Measurements from ENCODE around the gene FAM149A. TPM values are rescaled to one million over a fixed set of nuclear protein-coding genes. Genes with fewer than 3 reads are reported as not detected.

FAM149A gene
- 10 to 100 TPM; 10.1 to 16.5 TPM for total RNA-seq
- long read RNA-seq, donor 1, partial matches to known transcripts, result 5 of 17 reads
- long read RNA-seq, donor 1, other reads (novel, unspliced or antisense), result 9 of 17 reads
- long read RNA-seq, donor 2, partial matches to known transcripts, result 1 of 5 reads
- long read RNA-seq, donor 2, other reads (novel, unspliced or antisense), result 0 of 5 reads

DNA sequence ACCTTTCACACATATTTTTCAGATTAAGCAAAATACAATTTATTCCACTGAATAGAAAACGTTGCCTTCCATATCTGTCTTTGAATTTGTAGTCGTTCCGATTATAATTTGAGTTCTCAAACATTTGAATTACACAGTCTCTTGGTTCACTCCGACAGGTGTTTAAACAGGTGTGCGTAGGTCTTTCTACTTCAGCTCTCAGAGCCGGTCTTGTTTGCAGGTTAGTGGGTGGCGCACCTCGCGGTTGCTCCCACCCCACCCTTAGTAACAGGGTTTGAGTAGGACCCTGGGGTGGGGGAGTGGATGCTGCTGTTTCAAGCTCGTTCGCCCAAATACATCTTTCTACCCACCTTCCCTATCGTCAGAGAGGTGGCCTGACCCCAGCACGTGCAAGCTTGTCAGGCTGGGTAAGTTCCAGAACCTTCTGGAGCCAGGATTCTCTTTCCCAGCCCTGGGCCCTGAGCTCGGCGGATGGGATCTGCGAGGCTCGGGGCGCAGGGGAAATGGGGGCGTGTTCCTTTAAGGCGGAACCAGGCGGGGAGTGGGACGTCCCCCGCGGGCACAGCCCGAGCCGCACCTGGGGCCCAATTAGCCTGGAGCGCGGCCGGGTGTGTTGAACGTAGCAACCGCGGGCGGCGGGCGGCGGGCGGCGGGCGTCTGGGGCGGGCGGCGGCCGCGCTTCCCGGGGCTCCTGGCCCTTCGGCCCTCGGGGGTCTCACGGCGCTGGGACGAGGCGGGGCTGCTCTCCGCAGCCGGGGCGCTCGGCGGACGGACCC is at the start of gene FAM149A:
FAM149A (plus strand) TSS at position 591 of the 776 bp plus-strand sequence.
- DNase-seq (ENCODE audit: low spot score), result no peak
- intact Hi-C loops (cut with DNase I), result no loop called here

- intact Hi-C loops (cut with DNase I), result no loop called here
- DNase-seq (ENCODE audit: low spot score), result no peak
Observed at GRCh38 chr4:186058253-186058979, 46.1 kb upstream of the FAM149A start.

DNA sequence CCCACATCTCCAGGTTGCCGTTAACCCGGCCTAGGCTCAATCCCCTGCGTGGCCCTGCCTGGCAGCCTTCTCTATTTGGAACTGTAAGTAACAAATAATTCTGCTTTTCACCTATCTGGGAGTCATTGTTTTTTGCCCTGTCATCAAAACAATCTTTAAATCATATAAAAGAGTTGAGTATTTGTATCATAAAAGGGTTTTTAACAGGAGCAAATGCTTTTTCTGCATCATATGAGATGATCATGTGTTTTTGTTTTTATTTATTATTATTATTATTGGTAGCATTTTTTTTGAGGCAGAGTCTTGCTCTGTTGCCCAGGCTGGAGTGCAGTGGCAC is 45.6 kb upstream of the FAM149A start:
- no peak for DNase-seq (ENCODE audit: low spot score)

GRCh38 chr4:186061921-186062320 is 42.6 kb upstream of the FAM149A start:
- no peak for DNase-seq (ENCODE audit: low spot score)
- intact Hi-C loops (cut with DNase I), result loop anchor here in 1 of 2 donors (10.0 kb wide), 1 partner anchor 73 kb away; no protein-coding TSS in a partner anchor

More for the DNA sequence above, 45.6 kb upstream of the FAM149A start:
- intact Hi-C loops (cut with DNase I), result no loop called here

GRCh38 chr4:186067757-186068385 is 36.6 kb upstream of the FAM149A start:
- intact Hi-C loops (cut with DNase I), result loop anchor here in 1 of 2 donors (5.0 to 10.0 kb wide), 2 partner anchors 67 to 519 kb away; no protein-coding TSS in a partner anchor
- no peak for DNase-seq (ENCODE audit: low spot score)

GRCh38 chr4:186068581-186069348 is 35.7 kb upstream of the FAM149A start, which contains the start of gene TLR3:
Gene TLR3 (plus strand): TSS chr4:186069156. CDS start chr4:186076620, 7,464 bp downstream.
- DNase-seq (ENCODE audit: low spot score), result no peak
- intact Hi-C loops (cut with DNase I), result loop anchor here in 1 of 2 donors (5.0 to 10.0 kb wide), 2 partner anchors 66 to 519 kb away; no protein-coding TSS in a partner anchor

DNA sequence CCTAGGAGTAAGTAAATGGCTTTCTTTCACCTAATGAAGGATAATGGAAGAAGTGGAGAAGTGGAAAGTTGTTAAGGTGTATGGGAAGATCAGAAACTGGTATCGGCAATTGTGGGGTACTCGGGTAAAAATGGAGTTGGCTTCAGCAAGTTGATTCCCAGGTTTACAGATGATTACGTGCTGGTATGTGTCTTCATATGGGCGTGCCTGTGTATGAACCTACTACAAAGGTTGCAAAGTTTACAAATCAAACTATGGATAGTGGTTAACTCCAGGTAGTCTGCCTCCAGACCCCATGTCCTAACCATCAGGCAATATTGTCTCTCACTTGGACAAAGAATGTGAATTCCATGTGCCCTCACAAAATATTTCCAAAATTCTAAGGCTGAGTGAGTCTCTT is 34.8 kb upstream of the FAM149A start:
- no peak for DNase-seq (ENCODE audit: low spot score)
- intact Hi-C loops (cut with DNase I), result loop anchor here in 1 of 2 donors (5.0 to 10.0 kb wide), 2 partner anchors 65 to 518 kb away; no protein-coding TSS in a partner anchor

- intact Hi-C loops (cut with DNase I), result no loop called here
- no peak for DNase-seq (ENCODE audit: low spot score)
Observed at GRCh38 chr4:186072516-186072915, 32.0 kb upstream of the FAM149A start.

GRCh38 chr4:186074189-186074588 is 30.3 kb upstream of the FAM149A start:
- intact Hi-C loops (cut with DNase I), result no loop called here
- DNase-seq (ENCODE audit: low spot score), result no peak

GRCh38 chr4:186078981-186079638 is 25.4 kb upstream of the FAM149A start:
- intact Hi-C loops (cut with DNase I), result no loop called here
- no peak for DNase-seq (ENCODE audit: low spot score)

GRCh38 chr4:186079694-186080093 is 24.8 kb upstream of the FAM149A start:
- intact Hi-C loops (cut with DNase I), result no loop called here
- no peak for DNase-seq (ENCODE audit: low spot score)

DNA sequence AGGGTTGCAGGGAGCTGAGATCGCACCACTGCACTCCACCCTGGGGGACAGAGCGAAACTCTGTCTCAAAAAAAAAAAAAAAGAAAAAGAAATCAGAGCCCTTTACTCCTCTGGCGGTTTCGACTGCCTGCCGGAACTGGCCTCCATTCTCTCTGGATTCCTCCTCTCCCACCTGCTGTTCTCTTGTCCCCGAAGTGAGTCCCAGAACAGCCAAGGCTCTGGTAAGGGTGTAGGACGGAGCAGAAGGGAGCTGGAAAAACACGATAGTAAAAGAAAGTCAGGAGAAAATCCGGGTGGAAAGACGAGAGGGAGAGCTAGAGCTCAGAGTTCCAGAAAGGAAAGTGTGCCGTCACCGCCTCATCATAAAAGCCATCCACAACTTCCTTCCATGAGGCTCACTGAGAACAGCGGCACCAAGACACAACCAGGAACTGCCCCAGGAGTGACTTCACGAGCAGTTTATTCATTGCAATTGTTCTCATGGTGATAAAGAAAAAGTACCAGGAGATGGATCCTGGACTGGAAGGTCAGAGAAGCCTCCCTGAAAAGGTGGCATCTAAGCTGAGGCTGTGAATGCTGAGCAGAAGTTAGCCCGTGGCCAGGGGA is 23.2 kb upstream of the FAM149A start:
- intact Hi-C loops (cut with DNase I), result no loop called here
- no peak for DNase-seq (ENCODE audit: low spot score)

- no peak for DNase-seq (ENCODE audit: low spot score)
- intact Hi-C loops (cut with DNase I), result no loop called here
Observed at GRCh38 chr4:186082221-186082620, 22.3 kb upstream of the FAM149A start.

GRCh38 chr4:186088523-186088922 is 16.0 kb upstream of the FAM149A start:
- intact Hi-C loops (cut with DNase I), result no loop called here
- DNase-seq (ENCODE audit: low spot score), result no peak

DNA sequence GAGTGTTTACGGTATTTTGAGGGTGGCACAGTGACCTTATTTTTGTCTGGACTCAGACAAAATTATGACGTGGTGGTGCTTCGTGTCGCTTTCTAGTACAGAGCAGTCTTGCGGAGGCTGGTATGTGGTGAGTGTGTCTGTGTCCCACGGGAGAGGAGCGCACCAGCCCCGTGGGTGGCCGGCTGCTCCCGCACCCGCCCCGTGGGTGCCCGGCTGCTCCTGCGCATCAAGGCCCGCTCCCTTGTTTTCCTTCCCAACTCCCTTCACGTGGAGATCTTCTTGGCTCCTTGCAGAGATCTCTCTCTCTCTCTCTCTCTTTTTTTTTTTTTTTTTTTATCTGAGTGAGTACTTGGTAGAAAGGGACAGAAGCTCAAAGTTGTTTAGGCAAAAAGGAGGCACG is 12.2 kb upstream of the FAM149A start:
- no peak for DNase-seq (ENCODE audit: low spot score)
- intact Hi-C loops (cut with DNase I), result no loop called here

- intact Hi-C loops (cut with DNase I), result no loop called here
Observed at GRCh38 chr4:186095406-186095805, 9.1 kb upstream of the FAM149A start.

GRCh38 chr4:186096681-186097165 is 7.8 kb upstream of the FAM149A start:
- intact Hi-C loops (cut with DNase I), result no loop called here
- no peak for DNase-seq (ENCODE audit: low spot score)

More at GRCh38 chr4:186095406-186095805, 9.1 kb upstream of the FAM149A start:
- DNase-seq (ENCODE audit: low spot score), result no peak

GRCh38 chr4:186097386-186097785 is 7.1 kb upstream of the FAM149A start:
- intact Hi-C loops (cut with DNase I), result no loop called here

More at GRCh38 chr4:186097386-186097785, 7.1 kb upstream of the FAM149A start:
- DNase-seq (ENCODE audit: low spot score), result no peak
